IPS-20b (cell line): ENCODE measurements around the gene PERCC1.

Source experiments
- H3K27ac ChIP-seq: one replicate; pipeline ENCODE4 v1.5.1; 2013; ENCODE audit warnings: low read length
- H3K27me3 ChIP-seq: 2 replicates; pipeline ENCODE4 v1.6.1; 2013; ENCODE audit warnings: mild to moderate bottlenecking, low read length, inconsistent platforms; ENCODE audit not compliant: insufficient read depth
- H3K36me3 ChIP-seq: 2 replicates; pipeline ENCODE4 v1.6.1; 2013; ENCODE audit warnings: low read depth, mild to moderate bottlenecking, inconsistent platforms, low read length, moderate library complexity; ENCODE audit not compliant: insufficient read depth
- H3K4me1 ChIP-seq: 2 replicates; pipeline ENCODE4 v1.6.1; 2013; ENCODE audit warnings: mild to moderate bottlenecking, control low read depth, inconsistent platforms, low read length, moderate library complexity; ENCODE audit not compliant: insufficient read depth
- H3K4me3 ChIP-seq: 2 replicates; pipeline ENCODE4 v1.5.1; 2013; ENCODE audit warnings: mild to moderate bottlenecking, low read length, inconsistent platforms
- H3K9ac ChIP-seq: 2 replicates; pipeline ENCODE4 v1.6.1; 2013; ENCODE audit warnings: low read depth, mild to moderate bottlenecking, inconsistent platforms, low read length, moderate library complexity
- H3K9me3 ChIP-seq: 2 replicates; pipeline ENCODE4 v1.6.1; 2013; ENCODE audit warnings: mild to moderate bottlenecking, low read depth, low read length, inconsistent platforms; ENCODE audit not compliant: insufficient read depth

The PERCC1 gene

DNA sequence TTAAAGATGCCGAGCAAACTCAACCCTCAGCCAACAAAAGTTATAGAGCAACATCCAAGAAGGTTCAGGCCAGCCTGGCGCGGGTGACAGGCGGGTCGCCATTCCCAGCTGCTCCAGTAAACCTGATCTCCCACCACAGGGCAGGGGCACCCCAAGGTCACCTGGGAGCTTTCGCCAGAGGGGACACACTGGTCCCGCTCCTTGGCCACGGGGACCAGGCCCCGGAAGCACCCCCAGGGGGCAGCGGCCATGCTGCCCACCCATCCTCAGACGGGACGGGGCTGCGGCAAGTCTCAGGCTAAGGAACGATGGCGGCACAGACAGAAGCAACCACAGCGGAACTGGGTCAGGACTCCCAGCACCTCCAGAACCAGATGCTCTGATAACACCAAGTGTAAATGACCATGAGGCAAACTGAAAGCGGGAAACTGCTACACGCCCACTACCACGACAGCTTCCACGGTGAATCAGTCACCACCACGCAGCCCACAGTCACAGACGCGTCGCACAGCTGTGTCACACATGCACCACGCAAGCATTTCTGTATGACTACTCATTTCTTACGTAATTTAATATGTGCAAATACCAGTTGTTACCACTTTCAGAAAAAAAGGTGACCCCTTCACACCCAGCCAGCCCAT lies 27.6 kb downstream of the PERCC1 start:
- Histone ChIP-seq H3K27ac (no peak overlapping the region), H3K9ac (no peak overlapping the region), H3K4me1 (no peaks in the 10 kb centered on the region), H3K36me3 (peaks cover 29% of the 10 kb centered on the region), H3K9me3 (no peaks in the 10 kb centered on the region), H3K27me3 (no peaks in the 10 kb centered on the region), H3K4me3 (no peak overlapping the region)

DNA sequence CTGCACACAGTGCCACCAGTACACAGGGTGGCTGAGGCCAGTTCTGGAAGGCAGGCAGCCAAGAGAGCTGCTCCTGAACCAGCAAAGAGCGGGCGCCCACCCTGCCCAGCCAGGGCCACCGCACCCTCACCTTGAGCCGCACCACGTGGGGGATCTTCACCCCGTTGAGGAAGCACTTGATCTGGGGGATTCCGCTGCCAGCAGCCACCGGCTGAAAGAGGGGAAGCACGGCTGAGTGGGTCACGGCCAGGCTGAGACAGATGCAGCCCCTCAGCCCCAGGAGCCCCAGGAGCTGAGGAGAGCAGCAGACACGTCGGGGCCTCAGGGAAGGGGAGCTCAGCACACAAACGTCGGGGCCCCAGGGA lies 28.1 kb downstream of the PERCC1 start:
- no peaks in the 10 kb centered on the region for H3K9me3 ChIP-seq
- H3K9ac ChIP-seq: no peak overlapping the region
- peaks cover 24% of the 10 kb centered on the region for H3K36me3 ChIP-seq
- no peak overlapping the region for H3K27ac ChIP-seq
- no peaks in the 10 kb centered on the region for H3K27me3 ChIP-seq
- H3K4me3 ChIP-seq: no peak overlapping the region
- H3K4me1 ChIP-seq: no peaks in the 10 kb centered on the region

DNA sequence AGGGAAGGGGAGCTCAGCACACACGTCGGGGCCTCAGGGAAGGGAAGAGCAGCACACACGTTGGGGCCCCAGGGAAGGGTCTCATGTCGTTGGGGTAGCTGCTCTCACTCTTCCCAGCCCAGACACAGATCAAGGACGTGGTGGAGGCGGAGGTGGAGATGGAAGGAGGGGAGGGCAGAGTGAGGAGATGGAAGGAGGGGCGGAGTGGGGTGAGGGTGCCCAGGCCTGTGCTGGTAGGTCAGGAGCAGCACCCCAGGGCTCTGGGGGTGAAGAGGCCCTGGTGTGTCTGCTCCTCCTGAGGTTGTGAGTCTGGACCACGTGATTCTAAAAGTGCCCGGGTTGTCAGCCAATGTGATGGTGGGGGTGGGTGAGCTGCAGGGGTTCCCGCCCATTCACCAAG lies 29.1 kb downstream of the PERCC1 start:
- no peak overlapping the region for H3K4me3 ChIP-seq
- no peaks in the 10 kb centered on the region for H3K9me3 ChIP-seq
- no peaks in the 10 kb centered on the region for H3K27me3 ChIP-seq
- H3K27ac ChIP-seq: no peak overlapping the region
- no peaks in the 10 kb centered on the region for H3K4me1 ChIP-seq
- H3K36me3 ChIP-seq: peaks cover 17% of the 10 kb centered on the region; the same call in 1 of the 2 replicates
- H3K9ac ChIP-seq: no peak overlapping the region

DNA sequence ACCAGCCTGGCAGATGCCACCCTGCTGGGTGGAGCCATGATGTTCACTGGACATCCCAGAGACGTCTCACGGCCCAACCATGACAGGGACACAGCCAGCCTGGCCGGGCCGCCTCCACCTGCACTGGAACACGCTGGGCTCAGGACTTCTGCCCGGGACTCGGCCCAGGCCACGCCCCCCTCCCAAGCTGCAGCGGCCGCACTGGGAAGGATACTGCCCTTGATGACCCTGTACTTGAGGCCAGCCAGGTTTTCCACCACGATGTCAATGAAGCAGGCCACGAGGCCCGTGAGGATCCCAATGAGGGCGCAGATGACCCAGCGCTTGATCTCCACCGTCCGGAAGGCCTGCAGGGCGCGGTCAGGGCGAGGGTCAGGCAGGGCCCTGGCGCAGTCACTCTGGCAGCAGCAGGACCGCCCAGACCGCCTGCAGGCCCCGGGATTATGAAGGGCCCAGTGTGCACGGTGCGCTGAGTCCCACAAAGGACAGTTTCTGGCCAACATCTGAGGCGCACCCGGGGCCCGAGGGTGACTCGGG lies 29.8 kb downstream of the PERCC1 start:
- Histone ChIP-seq H3K27ac (no peak overlapping the region), H3K4me3 (no peak overlapping the region), H3K27me3 (no peaks in the 10 kb centered on the region), H3K4me1 (no peaks in the 10 kb centered on the region), H3K36me3 (peaks cover 10% of the 10 kb centered on the region; the same call in 1 of the 2 replicates), H3K9me3 (no peaks in the 10 kb centered on the region), H3K9ac (no peak overlapping the region)

DNA sequence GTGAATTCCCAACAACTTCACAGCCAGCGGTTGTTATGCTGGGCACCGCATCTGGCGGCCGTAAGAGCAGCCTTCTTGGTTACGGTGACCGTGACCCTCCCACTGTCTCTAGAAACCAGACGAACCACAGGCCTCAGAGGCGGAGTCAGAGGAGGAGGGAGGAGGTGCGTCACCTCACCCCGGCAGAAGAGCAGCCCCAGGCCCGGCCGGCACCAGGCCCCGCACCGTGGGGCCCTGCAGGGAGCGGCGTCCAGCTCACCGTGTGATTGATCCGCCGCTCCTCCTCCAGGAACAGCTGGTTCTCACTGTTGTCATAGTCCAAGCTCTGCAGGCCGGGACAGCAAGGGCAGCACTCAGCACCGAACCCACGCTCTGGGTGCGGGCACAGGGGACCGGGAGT lies 30.3 kb downstream of the PERCC1 start:
- Histone ChIP-seq H3K4me3 (no peak overlapping the region), H3K4me1 (no peaks in the 10 kb centered on the region), H3K36me3 (peaks cover 7% of the 10 kb centered on the region; the same call in 1 of the 2 replicates), H3K9me3 (no peaks in the 10 kb centered on the region), H3K27ac (no peak overlapping the region), H3K27me3 (no peaks in the 10 kb centered on the region), H3K9ac (no peak overlapping the region)

DNA sequence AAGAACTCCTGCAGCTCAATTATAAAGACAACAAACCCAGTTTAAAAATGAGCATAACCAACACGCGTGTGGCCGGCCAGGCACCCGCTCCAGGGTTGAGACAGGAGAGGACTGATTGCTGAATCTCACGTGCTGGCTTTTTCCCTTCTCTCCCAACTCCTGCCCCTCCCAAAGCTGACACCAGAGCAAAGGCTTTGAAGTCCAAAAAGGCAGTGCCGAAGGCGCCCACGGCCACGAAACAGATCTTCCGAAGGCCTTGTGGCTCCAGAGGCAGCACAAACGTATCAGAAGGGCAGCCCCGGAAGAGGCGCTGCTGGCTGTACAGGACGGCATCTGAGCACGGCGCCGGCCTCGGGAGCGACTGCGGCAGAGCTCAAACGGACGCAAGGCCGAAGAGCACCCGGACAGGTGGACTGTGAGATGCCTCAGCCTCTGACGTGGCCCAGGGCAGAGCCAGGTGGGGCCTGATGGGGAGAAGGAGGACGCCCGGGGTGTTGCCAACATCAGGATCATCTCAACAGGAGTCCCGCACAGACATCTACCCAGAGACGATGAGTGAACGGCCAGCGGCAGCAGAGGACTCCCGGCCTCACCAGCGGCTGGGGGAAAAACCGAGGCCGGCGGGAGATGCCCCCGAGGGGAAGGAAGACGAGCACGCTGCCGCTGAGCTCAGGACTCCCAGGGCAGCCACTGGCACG lies 33.5 kb downstream of the PERCC1 start:
- Histone ChIP-seq H3K27ac (no peak overlapping the region), H3K27me3 (no peaks in the 10 kb centered on the region), H3K36me3 (peaks cover 7% of the 10 kb centered on the region; the same call in 1 of the 2 replicates), H3K4me3 (no peak overlapping the region), H3K4me1 (no peaks in the 10 kb centered on the region), H3K9me3 (no peaks in the 10 kb centered on the region), H3K9ac (no peak overlapping the region)

DNA sequence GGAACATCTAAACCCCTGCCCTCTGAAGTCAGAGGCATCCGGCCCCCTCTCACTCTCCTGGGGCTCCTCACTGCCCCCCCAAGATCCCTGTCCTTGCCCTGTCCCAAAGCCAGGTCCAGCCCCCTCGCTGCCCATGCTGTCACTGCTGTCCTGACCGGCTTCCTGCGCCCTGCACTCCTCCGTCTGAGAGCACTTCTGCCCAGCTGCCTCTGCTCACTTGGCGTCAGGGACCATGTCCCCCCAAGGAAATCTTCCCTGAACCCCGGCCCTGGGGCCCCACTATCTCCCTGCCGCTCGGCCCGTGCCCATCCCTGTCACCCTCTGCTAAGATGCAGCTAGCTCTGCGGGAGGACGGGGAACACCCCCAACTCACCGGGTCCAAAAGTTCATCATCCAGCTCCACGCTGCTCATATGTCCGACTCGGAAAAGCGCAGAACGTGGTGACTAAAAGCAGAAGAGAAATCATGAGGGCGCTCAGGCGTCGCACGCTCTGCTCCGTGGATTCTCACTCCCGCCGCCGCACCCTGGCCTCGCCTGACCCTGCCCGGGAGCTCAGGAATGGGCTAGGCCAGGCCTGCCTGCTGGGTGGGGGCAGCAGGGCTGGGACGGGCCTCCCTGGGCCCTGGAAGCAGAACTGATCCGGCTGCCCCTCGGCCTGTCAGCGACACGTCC lies 34.2 kb downstream of the PERCC1 start:
- Histone ChIP-seq H3K4me3 (no peak overlapping the region), H3K36me3 (peaks cover 7% of the 10 kb centered on the region; the same call in 1 of the 2 replicates), H3K4me1 (no peaks in the 10 kb centered on the region), H3K27ac (no peak overlapping the region), H3K27me3 (no peaks in the 10 kb centered on the region), H3K9me3 (no peaks in the 10 kb centered on the region), H3K9ac (no peak overlapping the region)

DNA sequence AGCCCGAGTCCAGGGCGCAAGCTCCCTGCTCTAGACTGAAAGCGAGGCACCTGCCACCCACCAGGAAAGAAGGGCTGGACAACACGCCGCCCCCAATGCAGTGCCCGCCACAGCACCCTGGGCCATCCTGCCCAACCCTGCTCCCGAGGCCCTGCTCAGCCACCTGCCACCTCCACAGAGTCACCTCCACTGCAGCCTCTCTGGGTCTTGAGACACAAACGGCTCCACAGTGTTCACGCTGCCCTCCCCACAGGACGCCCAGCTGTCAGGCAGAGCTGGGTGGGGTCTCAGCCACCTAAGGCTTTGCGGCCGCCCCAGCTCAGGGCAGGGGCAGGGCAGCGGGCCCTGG lies 34.7 kb downstream of the PERCC1 start:
- H3K36me3 ChIP-seq: peaks cover 7% of the 10 kb centered on the region; the same call in 1 of the 2 replicates
- H3K9me3 ChIP-seq: no peaks in the 10 kb centered on the region
- H3K9ac ChIP-seq: no peak overlapping the region
- no peaks in the 10 kb centered on the region for H3K27me3 ChIP-seq
- H3K4me3 ChIP-seq: no peak overlapping the region
- no peaks in the 10 kb centered on the region for H3K4me1 ChIP-seq
- H3K27ac ChIP-seq: no peak overlapping the region

DNA sequence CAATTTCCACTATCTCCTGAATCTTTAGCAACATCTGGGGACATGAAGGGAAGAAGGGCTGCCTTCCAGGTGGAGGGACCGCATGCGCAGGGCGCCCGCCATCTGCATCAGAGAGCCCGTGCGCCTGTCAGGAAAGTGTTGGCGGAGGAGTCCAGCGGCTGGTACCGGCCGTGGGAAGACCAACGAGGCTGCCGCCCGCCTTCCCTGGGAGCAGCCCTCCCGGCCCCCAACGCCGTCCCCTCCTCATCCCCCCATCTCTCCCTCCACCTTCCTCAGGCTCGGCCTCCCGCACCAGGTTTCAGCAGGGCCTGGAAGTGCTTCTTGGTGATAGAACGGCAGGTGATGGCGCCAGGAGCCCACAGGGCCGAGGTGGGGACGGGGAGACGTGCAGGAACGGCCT lies 35.2 kb downstream of the PERCC1 start:
- Histone ChIP-seq H3K36me3 (peaks cover 2% of the 10 kb centered on the region; the same call in 1 of the 2 replicates), H3K4me1 (no peaks in the 10 kb centered on the region), H3K27me3 (no peaks in the 10 kb centered on the region), H3K9ac (no peak overlapping the region), H3K9me3 (no peaks in the 10 kb centered on the region), H3K4me3 (no peak overlapping the region), H3K27ac (no peak overlapping the region)

DNA sequence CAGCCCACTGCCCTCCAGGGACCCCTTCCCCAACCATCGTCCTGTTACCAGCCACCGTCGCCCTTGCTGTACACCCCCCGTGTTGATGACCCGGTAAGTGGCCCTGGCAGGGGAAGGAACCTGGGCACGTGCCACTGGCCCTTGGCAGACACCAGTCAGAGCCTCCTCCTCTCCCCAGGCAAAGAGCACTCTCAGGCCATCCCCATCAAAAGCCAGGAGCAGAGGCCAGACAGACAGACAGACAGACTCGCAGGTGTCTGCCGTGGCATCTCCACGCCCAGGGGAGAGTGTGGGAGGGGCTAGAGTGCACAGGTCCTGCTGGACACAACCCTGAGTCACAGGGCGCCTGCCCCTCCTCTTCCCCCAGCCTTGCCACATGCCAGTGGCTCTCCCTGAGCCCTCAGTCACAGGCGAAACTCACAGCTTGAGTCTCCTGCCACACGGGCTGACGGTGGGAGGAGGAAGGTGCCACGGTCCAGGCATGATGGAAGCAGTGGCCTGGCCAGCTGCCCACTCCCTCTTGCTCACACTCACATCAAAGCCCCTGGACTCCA lies 36.2 kb downstream of the PERCC1 start:
- no peak overlapping the region for H3K27ac ChIP-seq

DNA sequence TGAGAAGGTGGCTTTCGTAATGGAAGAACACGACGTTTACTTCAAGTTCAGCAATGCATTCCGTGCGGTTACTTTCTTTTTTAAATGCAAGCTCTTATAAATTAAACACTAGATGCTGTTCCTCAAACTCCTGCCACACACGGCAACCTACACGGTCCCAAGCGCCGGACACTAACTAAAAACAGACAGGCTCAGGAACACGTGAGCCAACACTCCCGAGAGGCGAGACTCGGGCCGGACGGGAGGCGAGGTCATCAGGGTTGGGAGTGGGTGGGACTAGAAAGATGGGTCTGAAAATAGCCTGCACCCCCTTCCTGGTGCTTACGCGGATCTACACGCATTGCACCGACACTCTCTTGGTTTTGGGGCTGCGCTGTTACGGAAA lies 37.5 kb downstream of the PERCC1 start:
- Histone ChIP-seq H3K27me3 (no peaks in the 10 kb centered on the region), H3K36me3 (no peaks in the 10 kb centered on the region), H3K9ac (no peak overlapping the region), H3K4me3 (no peak overlapping the region), H3K9me3 (no peaks in the 10 kb centered on the region), H3K4me1 (no peaks in the 10 kb centered on the region), H3K27ac (no peak overlapping the region)

More for the DNA sequence above, 36.2 kb downstream of the PERCC1 start:
- Histone ChIP-seq H3K27me3 (no peaks in the 10 kb centered on the region), H3K36me3 (no peaks in the 10 kb centered on the region), H3K9ac (no peak overlapping the region), H3K4me3 (no peak overlapping the region), H3K4me1 (no peaks in the 10 kb centered on the region), H3K9me3 (no peaks in the 10 kb centered on the region)
